GM21825 (cell line): ENCODE results near the gene GPR150.
"Not testable (repeated sequence)": the region's sequence is repeated elsewhere in the genome, so short reads cannot be mapped to it uniquely, and the experiment has no call there.

ENCODE experiments used
- ATAC-seq: cut with Tn5 transposase; IDR thresholded peaks from one replicate; pipeline ENCODE4 v1.9.1; 2021; ENCODE audit warnings: mild to moderate bottlenecking, moderate library complexity; ENCODE audit not compliant: unreplicated experiment

The GPR150 gene

GRCh38 chr5:95621839-95622629, 2.1 kb downstream of the GPR150 start:
- no peak for ATAC-seq

GRCh38 chr5:95623706-95624105, 3.8 kb downstream of the GPR150 start:
- ATAC-seq = no peak

GRCh38 chr5:95624368-95624767, 4.5 kb downstream of the GPR150 start:
- no peak for ATAC-seq

- no peak for ATAC-seq
These were observed 6.8 kb downstream of the GPR150 start for GRCh38 chr5:95626701-95627100.

- no peak for ATAC-seq
These were observed 8.3 kb downstream of the GPR150 start for GRCh38 chr5:95627971-95628810.

GRCh38 chr5:95628933-95629332, 9.0 kb downstream of the GPR150 start:
- no peak for ATAC-seq

- no peak for ATAC-seq
These were observed 10.6 kb downstream of the GPR150 start for GRCh38 chr5:95630394-95630917.

- no peak for ATAC-seq
These were observed 11.5 kb downstream of the GPR150 start for GRCh38 chr5:95631255-95631958.

GRCh38 chr5:95631991-95632675, 12.2 kb downstream of the GPR150 start:
- ATAC-seq = peak; percentile 98

- not testable (repeated sequence) for ATAC-seq
These were observed 13.1 kb downstream of the GPR150 start for GRCh38 chr5:95632942-95633341.

GRCh38 chr5:95633671-95634070, 13.8 kb downstream of the GPR150 start:
- no peak for ATAC-seq

GRCh38 chr5:95634081-95634480, 14.2 kb downstream of the GPR150 start:
- no peak for ATAC-seq

- ATAC-seq = no peak
These were observed 18.7 kb downstream of the GPR150 start for GRCh38 chr5:95638632-95639031.

- ATAC-seq = no peak
These were observed 21.9 kb downstream of the GPR150 start for GRCh38 chr5:95641741-95642220.

GRCh38 chr5:95643152-95643551, 23.3 kb downstream of the GPR150 start:
- no peak for ATAC-seq

- peak; percentile 27 for ATAC-seq
These were observed 24.6 kb downstream of the GPR150 start for GRCh38 chr5:95644351-95645042.

GRCh38 chr5:95646226-95646568, 26.3 kb downstream of the GPR150 start:
- ATAC-seq = not testable (repeated sequence)

- peak; percentile 96 for ATAC-seq
These were observed 26.9 kb downstream of the GPR150 start, which contains the start of gene RFESD for GRCh38 chr5:95646569-95647431. Gene RFESD, plus strand, starts transcription at chr5:95646777. Its CDS starts 5,495 bp downstream, at chr5:95652272.
